Activated effector memory CD4-positive, alpha-beta T cell treated with anti-CD3 and anti-CD28 coated beads, Interleukin-2, amount 50 U/mL, for 16 hours (primary cell): Measurements from ENCODE around the gene VIT.

Source experiments
- DNase-seq: peaks from one replicate; pipeline ENCODE4 v3.0.0-alpha.2; 2020

The VIT gene

DNA sequence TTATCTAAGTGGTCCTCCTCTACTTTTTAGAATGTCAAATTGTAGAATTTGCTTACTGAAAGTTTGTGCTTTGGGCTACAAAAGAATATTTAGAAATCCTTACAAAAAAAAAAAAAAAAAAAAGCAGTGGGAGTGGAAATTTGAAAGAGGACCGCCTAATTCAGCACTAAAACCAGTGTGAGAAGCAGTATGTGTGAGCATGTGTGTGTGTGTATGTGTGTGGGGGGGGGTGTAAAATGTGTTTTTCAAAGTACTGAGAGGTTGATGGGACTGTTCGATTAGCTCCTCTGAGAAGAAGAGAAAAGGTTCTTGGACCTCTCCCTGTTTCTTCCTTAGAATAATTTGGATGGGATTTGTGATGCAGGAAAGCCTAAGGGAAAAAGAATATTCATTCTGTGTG, at the start of gene VIT:
TSS of gene VIT (plus strand) at position 175 of the 400 bp plus-strand sequence. CDS start 19,664 bp downstream, outside the sequence.
- no peak for DNase-seq

DNA sequence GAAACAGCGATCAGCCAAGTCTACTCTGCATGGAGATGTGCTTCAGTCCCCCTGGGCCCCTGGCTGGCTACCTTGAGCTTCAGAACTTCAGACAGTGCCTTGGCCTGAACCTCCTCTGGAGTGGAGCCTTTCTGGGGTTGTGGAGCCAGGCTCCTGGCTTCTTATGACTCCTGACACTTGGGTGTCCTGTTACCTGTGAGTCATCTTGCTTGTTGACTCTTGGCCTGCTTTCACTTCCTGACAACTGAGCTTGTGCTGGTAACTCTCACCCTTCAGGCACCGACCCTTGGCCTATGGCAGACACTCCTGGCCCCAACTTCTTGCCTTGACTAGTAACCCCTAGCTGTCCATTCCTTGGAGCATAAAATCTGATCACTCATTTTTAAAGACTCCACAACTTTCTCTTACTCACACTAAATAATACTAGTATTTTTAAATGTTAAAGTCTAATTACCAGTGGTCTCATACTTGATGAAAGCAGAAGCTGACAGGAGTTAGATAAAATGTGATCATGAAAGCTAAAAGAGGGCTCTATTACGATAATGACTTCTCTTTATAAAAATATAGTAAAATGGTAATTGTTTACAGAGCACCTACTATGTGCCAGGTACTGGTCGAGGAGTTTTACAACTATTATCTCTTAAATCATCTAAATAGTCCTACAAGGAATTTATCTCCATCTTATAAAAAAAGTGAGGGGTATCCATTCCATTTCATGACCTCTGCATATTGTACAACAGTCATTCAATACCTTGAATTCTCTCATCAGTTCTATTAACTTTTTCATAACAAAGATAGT, 46.3 kb upstream of the VIT start:
- DNase-seq = no peak

DNA sequence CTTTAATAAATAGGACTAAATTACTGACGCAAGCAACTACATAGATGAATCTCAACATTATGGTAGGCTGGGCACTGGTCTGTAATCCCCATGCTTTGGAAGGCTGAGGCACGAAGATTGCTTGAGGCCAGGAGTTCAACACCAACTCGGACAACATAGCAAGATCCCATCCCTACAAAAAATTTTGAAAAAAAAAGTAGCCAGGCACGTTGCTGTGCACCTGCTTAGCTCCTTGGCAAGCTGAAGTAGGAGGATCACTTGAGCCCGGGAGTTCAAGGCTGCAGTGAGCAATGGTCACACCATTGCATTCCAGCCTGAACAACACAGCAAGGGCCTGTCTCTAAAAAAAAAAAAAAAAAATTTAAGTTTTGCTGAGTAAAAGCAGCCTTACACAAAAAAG, 43.4 kb upstream of the VIT start:
- DNase-seq = no peak

GRCh38 chr2:36653967-36654694, 42.4 kb upstream of the VIT start:
- no peak for DNase-seq

GRCh38 chr2:36655453-36655852, 41.1 kb upstream of the VIT start:
- DNase-seq = no peak

DNA sequence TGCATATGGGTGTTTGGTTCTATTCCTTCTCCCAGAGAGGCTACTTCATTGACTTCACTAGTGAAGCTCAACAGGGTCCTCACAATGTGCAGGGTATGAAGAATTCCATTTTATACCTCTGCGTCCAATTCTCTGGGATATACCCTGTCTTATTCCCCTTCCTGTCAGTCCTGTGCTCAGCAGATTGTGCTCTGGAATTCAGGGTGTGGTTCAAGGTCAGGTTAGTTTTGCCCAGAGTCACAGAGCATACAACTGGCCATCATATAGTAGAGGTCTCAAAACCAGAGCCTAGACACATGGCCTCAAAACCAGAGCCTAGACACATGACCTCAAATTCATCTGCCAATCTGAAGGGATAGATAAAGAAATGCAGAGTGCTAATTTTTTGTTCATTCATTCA, 38.8 kb upstream of the VIT start:
- DNase-seq = no peak

GRCh38 chr2:36658277-36658748, 38.2 kb upstream of the VIT start:
- no peak for DNase-seq

DNA sequence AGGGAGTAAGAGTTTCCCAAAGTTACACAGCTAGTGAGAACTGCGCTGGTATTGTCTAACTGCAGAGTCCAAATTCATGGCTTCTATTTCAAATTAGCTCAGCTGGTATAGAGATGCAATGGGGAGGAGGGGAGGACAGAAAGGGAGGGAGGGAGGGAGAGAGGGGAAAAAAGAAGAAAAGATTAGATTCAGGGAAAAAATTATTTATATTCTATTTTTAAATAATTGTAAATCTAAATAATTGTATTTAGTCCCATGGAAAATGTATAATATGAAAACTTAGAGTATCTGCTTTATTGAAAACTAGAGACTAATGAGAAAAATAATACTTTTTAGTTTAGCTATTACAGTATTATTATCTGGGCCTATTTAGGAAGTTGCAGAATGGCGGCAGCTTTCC, 37.3 kb upstream of the VIT start:
- no peak for DNase-seq

GRCh38 chr2:36659872-36660312, 36.6 kb upstream of the VIT start:
- DNase-seq = no peak

DNA sequence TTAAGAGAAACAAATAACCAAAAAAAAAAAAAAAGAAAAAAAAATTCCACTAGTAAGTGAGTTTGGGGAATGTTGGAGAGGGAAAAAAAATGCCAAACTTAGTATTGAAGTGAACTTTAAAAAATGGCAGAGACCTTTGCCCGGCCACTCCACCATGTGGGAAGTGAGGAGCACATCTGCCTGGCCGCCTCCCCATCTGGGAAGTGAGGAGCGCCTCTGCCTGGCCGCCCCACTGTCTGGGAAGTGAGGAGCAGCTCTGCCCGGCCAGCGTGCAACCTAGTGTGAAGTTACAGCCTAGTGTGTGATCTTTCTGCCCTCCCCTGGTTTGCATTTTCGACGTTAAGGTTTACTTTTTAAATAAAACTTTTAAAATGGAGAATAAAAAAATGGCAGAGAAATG, 33.9 kb upstream of the VIT start:
- DNase-seq = no peak

DNA sequence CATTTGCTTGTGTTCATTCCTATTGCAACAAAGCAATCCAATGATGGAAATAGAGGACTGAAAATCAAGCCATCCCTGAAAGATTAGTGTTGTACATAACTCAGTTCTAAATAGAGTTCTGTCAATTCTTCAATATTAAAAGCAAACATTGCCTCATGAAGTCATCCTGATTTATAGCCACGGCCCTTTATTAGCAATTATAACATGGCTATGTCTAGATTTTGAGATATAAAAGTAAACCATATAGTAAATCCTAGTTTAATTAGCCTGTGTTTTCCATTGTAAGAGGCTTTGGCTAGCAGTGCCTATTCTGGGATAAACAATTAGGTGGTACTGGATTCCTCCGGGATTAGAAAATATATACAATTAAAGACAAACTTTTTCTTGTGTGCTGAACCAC, 33.2 kb upstream of the VIT start:
- no peak for DNase-seq

DNA sequence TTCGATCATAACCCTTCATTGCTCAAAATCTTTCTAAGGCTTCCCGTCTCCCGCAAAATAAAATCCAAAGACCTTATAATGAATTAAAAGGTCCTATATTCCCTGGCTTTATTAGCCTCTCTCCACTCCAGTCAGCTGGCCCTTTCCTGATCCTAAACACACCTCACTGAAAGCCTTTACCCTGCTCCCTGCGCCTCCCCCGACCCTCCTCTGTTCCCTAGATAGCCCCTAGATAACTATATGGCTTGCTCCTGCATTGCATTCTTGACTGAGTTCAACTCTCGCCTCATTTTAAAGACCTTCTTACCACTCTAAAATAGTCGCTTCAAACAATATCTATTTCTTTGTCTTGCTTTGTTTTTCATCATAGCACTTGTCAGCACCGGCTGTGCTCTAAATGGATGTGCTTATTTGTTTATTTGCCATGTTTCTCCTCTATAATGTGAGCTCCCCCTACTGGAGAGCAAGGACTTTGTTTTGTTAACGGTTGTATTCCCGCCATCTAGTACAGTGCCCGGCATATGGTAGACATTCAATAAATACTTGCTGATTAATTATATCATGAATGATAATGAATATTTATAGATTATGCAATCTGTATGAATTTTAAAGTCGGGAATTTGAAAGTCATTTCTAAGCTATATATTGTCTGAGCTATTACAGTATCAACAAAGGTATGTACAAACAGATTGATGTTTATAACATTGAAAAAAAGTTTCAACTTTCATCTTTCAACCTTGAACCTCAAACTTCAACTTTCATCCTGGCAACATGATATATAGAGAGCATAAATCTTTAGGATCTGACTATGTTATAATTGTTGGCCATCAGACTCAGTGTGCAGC, 32.4 kb upstream of the VIT start:
- DNase-seq = no peak

GRCh38 chr2:36664696-36665076, 31.8 kb upstream of the VIT start:
- DNase-seq = no peak

- no peak for DNase-seq
These were observed 28.6 kb upstream of the VIT start for GRCh38 chr2:36667931-36668330.

- no peak for DNase-seq
These were observed 25.5 kb upstream of the VIT start for GRCh38 chr2:36670881-36671595.

GRCh38 chr2:36671731-36672130, 24.8 kb upstream of the VIT start:
- no peak for DNase-seq

- DNase-seq = no peak
These were observed 24.3 kb upstream of the VIT start for GRCh38 chr2:36672199-36672598.

DNA sequence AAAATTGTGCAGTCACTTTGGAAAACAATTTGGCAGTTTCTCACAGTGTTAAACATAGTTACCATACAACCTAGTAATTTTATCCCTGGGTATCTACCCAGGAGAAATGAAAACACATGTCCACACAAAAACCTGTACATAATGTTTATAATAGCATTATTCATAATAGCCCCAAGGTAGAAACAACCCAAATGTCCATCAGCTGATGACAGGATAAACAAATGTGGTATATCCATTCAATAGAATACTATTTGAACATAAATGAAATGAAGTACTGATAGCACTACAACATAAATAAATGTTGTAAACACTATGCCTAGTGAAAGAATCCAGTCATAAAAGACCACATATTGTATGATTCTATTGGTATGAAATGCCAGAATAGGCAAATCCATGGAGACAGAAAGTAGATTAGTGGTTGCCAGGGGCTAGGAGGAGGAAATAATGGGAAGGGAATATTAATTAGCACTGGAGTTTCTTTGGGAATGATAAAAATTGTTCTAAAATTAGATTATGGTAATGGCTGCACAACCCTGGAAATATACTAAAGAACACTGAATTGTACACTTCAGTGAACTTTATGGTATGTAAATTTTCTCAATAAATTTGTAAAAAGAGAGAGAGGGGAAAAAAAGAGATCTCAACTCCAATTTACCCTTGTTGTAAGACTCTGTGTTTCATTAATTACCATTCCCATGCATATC, 20.8 kb upstream of the VIT start:
- no peak for DNase-seq

DNA sequence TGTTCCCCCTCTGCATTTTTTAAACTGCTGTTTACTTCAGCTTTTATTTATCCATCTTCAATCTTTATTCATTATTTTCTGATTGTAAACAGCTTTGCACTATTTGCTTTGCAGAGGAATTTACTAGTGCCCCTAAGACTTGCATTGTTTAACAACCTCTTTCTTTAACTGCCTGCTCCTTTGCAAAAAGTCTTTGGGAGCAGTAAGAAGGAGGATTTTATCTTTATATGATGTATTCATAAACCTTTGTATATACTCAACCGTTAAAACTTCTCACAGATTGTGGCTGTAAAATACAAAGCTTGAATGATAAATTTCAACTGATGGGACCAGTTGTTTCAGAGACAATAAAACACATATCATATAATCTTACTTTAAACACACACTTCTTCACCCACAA, 20.1 kb upstream of the VIT start:
- DNase-seq = no peak

- no peak for DNase-seq
These were observed 19.1 kb upstream of the VIT start for GRCh38 chr2:36677386-36677785.

GRCh38 chr2:36677996-36678605, 18.4 kb upstream of the VIT start:
- DNase-seq = no peak

GRCh38 chr2:36678856-36679255, 17.7 kb upstream of the VIT start:
- DNase-seq = no peak
